Activated CD4-positive, alpha-beta T cell treated with anti-CD3 and anti-CD28 coated beads, Interleukin-10, Interleukin-2, amounts not matched to agents 100 ng/mL and 50 ng/mL, durations not matched to agents 16 hours and 8 hours (primary cell): ENCODE data around the gene DDB1.

Experiments used
- DNase-seq: peaks from one replicate; pipeline ENCODE4 v3.0.0-alpha.2; 2020

The DDB1 gene

GRCh38 chr11:61354208-61354607 is 21.3 kb upstream of the DDB1 start:
- DNase-seq = no peak

GRCh38 chr11:61353131-61354067 is 20.5 kb upstream of the DDB1 start:
- no peak for DNase-seq

- DNase-seq = no peak
These were observed 19.1 kb upstream of the DDB1 start for GRCh38 chr11:61352038-61352437.

- DNase-seq = no peak
These were observed 17.9 kb upstream of the DDB1 start for GRCh38 chr11:61350803-61351202.

- no peak for DNase-seq
These were observed 17.4 kb upstream of the DDB1 start for GRCh38 chr11:61350336-61350735.

GRCh38 chr11:61349916-61350315 is 17.0 kb upstream of the DDB1 start:
- no peak for DNase-seq

GRCh38 chr11:61349189-61349751 is 16.4 kb upstream of the DDB1 start:
- no peak for DNase-seq

- no peak for DNase-seq
These were observed 15.1 kb upstream of the DDB1 start for GRCh38 chr11:61347916-61348461.

GRCh38 chr11:61345954-61346843 is 13.3 kb upstream of the DDB1 start:
- no peak for DNase-seq

GRCh38 chr11:61345170-61345610 is 12.3 kb upstream of the DDB1 start:
- no peak for DNase-seq

GRCh38 chr11:61343792-61344745 is 11.2 kb upstream of the DDB1 start:
- DNase-seq = no peak

GRCh38 chr11:61342207-61342803 is 9.4 kb upstream of the DDB1 start:
- DNase-seq = no peak

GRCh38 chr11:61341706-61342105 is 8.8 kb upstream of the DDB1 start:
- DNase-seq = no peak

GRCh38 chr11:61340979-61341378 is 8.1 kb upstream of the DDB1 start:
- no peak for DNase-seq

GRCh38 chr11:61339490-61339878 is 6.6 kb upstream of the DDB1 start:
- no peak for DNase-seq

GRCh38 chr11:61338783-61339489 is 6.0 kb upstream of the DDB1 start:
- no peak for DNase-seq

- no peak for DNase-seq
These were observed 5.0 kb upstream of the DDB1 start for GRCh38 chr11:61337706-61338470.

- peak; percentile 90 for DNase-seq
These were observed 3.4 kb upstream of the DDB1 start for GRCh38 chr11:61336171-61336935.

GRCh38 chr11:61335355-61335710 is 2.4 kb upstream of the DDB1 start:
- no peak for DNase-seq
